SW 1271 (cell line): ENCODE results near the gene TBC1D2.

Source experiments
- DNase-seq, 2 experiments: peaks; one replicate each; lab custom pipeline; 2025; lab: John Stamatoyannopoulos, UW

The TBC1D2 gene

GRCh38 chr9:98241357-98242300 is 13.8 kb downstream of the TBC1D2 start:
- no peak for DNase-seq

DNA sequence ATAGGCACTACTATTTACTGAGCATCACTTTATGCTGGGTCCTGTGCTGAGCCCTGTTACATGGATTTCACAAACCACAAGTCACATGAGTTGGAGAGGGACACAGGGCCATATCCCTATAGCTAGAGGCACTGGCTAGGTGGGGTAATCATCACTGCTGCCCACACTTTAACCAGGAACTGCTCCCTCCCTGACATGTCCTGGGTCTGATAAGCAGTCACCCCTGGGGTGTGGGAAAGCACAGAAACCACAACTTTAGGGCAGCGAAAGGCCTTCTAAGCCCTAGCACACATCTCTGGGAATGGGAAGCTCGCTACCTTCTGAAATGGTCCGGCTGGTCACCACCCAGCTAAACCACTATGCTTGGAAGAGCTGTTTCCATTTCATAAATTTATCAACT is 15.0 kb downstream of the TBC1D2 start:
- no peak for DNase-seq

DNA sequence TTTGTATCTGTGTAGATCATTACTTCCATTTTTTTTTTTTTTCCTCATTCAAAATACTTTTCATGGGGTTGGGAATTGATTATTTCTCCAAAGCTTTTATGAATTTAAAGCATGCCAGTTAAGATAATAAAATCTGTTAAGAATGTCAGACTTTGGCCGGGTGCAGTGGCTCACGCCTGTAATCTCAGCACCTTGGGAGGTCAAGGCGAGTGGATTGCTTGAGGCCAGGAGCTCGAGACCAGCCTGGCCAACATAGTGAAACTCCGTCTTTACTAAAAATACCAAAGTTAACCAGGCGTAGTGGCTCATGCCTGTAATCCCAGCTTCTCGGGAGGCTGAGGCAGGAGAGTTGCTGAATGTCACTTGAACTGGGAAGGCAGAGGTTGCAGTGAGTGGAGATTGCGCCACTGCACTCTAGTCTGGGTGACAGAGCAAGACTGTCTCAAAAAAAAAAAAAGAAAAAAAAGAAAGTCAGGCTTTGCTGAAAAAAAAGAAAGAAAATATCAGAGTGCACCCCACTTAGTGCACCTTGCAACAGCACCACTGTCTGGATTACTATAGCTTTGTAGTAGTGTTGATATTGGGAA is 18.5 kb downstream of the TBC1D2 start:
- DNase-seq = no peak

GRCh38 chr9:98235126-98235525 is 20.3 kb downstream of the TBC1D2 start:
- no peak for DNase-seq

- DNase-seq = no peak
Measured at GRCh38 chr9:98234245-98234825, 21.1 kb downstream of the TBC1D2 start.

DNA sequence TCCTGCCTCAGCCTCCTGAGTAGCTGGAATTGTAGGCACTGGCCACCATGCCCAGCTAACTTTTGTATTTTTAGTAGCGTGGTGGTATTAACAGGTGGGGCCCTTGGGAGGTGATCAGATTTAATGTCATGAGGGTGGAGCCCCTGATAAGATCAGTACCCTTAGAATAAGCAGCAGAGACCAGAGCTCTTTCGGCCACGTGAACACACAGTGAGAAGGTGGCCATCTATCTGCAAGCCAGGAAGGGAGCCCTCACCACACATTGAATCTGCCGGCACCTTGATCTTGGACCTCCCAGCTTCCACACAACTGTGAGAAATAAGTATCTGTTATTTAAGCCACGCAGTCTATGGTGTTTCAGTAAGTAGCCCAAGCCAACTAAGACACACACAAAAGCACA is 22.5 kb downstream of the TBC1D2 start:
- no peak for DNase-seq

GRCh38 chr9:98231770-98232478 is 23.5 kb downstream of the TBC1D2 start:
- DNase-seq = no peak

DNA sequence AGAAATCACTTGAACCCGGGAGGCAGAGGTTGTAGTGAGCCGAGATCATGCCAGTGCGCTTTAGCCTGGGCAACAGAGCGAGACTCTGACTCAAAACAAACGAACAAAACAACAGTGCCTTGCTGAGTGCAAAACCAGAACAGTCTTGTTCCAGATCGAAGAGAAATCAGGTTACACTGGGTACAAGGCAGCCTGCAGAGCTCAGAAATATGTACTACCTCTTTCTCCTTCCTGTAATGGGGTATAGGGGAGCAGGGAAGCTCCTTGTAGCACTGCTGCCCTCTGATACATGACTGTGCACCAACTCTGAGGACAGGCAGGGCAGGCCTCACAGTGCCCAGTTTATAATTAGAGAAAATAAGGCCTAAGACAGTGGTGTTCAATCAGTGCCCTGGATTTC is 24.7 kb downstream of the TBC1D2 start:
- no peak for DNase-seq

DNA sequence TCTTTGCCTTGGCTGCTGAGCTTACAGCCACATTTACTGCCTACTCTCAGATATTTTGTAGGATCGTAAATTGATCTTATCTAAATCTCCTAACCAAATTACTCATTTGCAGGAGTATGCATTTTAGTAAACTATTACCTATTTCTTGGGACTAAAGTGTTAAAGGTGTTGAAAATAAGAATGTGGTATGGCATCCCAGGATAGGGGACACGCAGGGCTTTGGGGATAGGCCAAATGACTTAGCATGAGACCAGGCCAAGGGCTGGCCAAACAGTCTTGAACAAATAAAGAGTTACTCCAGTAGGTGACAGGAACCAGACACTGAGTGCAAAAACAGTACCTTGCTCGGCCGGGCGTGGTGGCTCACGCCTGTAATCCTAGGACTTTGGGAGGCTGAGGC is 25.1 kb downstream of the TBC1D2 start:
- no peak for DNase-seq

- DNase-seq = no peak
Measured at GRCh38 chr9:98229620-98230019, 25.8 kb downstream of the TBC1D2 start.

GRCh38 chr9:98229090-98229395 is 26.4 kb downstream of the TBC1D2 start:
- DNase-seq = no peak

GRCh38 chr9:98228392-98229089 is 26.9 kb downstream of the TBC1D2 start:
- DNase-seq = no peak

GRCh38 chr9:98227883-98228282 is 27.6 kb downstream of the TBC1D2 start:
- no peak for DNase-seq

DNA sequence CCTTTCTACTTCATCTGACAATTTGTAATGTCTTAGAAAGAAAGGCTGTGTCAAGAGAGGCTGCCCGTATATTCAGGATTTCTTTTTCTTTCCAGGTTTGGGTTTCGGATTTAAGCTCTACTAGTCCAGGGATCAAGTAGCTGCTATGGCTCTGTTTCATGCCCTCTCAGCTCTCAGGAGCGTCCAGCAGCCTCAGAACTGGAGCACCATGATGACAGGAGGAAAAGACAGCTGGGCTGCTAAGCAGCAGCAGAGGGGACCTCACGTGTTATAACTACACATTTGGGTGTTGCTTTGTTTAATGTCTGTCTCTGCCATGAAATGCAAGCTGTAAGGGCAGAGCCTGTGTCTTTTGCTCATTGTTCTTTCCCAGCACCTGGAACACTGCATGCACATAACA is 28.5 kb downstream of the TBC1D2 start:
- DNase-seq = no peak

DNA sequence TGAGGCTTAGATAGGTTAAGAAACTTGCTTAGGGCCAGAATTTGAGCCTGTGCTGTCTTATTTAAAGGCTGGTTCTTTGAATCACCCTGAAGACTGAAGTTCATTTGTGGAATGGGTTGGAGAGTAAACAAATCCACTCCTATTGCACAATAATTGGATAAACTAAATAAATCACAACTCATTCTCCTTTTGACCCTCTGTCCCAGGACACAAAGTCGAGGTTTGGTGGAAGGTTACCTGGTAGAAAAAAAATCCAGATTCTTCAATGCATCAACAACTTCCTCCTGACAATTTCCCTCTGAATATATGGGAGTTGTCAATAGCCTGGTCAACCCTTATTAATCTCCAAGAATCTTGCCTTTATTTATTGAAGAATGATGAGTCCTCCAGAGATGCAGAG is 28.9 kb downstream of the TBC1D2 start:
- DNase-seq = no peak

GRCh38 chr9:98225015-98225442 is 30.4 kb downstream of the TBC1D2 start:
- DNase-seq = no peak

DNA sequence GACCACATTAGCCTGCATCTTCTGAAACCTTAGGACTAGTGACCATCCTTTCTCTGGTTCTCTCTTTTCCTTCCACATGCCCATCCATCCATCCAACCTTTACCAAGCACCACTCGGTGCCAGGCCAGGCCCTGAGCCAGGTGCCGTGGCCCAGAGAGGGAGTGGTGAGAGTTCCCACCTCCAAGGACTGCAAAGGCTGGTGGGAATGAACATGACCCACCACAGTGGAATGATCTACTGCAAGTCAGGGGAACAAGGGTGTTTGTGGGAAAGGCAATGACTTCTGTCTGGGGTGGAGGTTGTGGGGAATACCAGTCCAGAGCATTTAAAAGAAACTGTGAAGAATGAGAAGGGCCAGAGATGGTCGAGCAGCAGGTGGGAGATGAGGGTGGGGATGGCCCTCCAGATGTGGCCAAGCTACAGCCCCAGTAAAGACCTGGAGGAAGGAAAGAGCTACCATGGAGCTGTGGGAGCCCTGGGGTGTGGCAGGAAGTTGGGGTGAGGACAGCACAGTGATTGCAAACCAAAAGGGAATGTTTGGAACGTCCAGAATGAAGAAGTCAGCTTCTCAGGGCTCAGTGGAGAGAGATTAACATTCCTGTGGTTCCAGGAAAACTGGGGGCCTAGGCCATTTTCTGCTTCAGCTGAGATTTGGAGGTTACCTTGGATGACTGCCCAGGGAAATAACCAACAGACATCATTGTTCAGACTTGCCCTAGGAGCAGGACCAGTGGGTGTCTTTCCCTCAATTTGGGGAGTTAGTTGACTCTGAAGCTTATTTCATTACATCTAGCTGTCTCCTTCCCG is 32.4 kb downstream of the TBC1D2 start:
- peak; percentile 92 to 99 for DNase-seq

GRCh38 chr9:98220911-98221310 is 34.5 kb downstream of the TBC1D2 start:
- DNase-seq = no peak

- DNase-seq = no peak
Measured at GRCh38 chr9:98219794-98220370, 35.6 kb downstream of the TBC1D2 start.

DNA sequence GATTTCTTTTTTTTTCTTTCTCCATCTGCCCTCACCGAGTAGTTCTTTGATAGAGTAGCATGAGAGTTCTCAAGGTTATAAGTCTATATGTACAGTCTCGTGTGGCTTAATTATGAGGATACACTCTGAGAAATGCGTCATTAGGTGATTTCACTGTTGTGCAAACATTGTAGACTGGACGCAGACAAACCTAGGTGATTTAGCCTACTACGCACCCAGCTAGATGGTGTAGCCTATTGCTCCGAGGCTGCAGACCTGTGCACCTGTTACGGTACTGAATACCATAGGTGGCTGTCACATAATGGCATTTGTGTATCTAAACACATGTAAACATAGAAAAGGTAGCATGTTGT is 36.1 kb downstream of the TBC1D2 start:
- no peak for DNase-seq
